Neural progenitor cell (in vitro differentiated cells): Measurements from ENCODE around the gene NUBPL. TPM values are rescaled to one million over a fixed set of nuclear protein-coding genes. Genes with fewer than 3 reads are reported as not detected.
"Not testable (repeated sequence)": the region's sequence is repeated elsewhere in the genome, so short reads cannot be mapped to it uniquely, and the experiment has no call there.

Source experiments
- DNase-seq: peaks from one replicate; pipeline ENCODE4 v3.0.0-alpha.2; 2016; ENCODE audit warnings: low spot score
- H2AFZ ChIP-seq: fragments of 200-600 bp; sonication (generic); replicated peaks from 2 replicates; pipeline ENCODE4 v1.6.1; 2016; ENCODE audit warnings: antibody characterized with exemption
- H3F3A ChIP-seq: fragments of 200-600 bp; sonication (generic); 2 replicates; pipeline ENCODE4 v1.6.1; 2016; ENCODE audit warnings: antibody characterized with exemption, low read depth
- H3K27ac ChIP-seq: fragments of 200-600 bp; sonication (generic); 2 replicates; pipeline ENCODE4 v1.5.1; 2016; ENCODE audit warnings: mild to moderate bottlenecking
- H3K27me3 ChIP-seq: fragments of 200-600 bp; sonication (generic); 2 replicates; pipeline ENCODE4 v1.6.1; 2016; ENCODE audit warnings: mild to moderate bottlenecking, moderate library complexity
- H3K36me3 ChIP-seq: fragments of 200-600 bp; sonication (generic); 2 replicates; pipeline ENCODE4 v1.5.1; 2016
- H3K4me1 ChIP-seq: fragments of 200-600 bp; sonication (generic); 2 replicates; pipeline ENCODE4 v1.6.1; 2016; ENCODE audit warnings: mixed run types
- H3K4me2 ChIP-seq: fragments of 200-600 bp; sonication (generic); 2 replicates; pipeline ENCODE4 v1.6.1; 2016
- H3K4me3 ChIP-seq: fragments of 200-600 bp; sonication (generic); 2 replicates; pipeline ENCODE4 v1.5.1; 2016
- H3K79me2 ChIP-seq: fragments of 200-600 bp; sonication (generic); 2 replicates; pipeline ENCODE4 v1.6.1; 2016; ENCODE audit warnings: low read depth
- H3K9ac ChIP-seq: fragments of 200-600 bp; sonication (generic); 2 replicates; pipeline ENCODE4 v1.6.1; 2016
- H3K9me3 ChIP-seq: fragments of 200-600 bp; sonication (generic); 2 replicates; pipeline ENCODE4 v1.5.1; 2016; ENCODE audit warnings: low read depth
- H4K20me1 ChIP-seq: fragments of 200-600 bp; sonication (generic); 2 replicates; pipeline ENCODE4 v1.6.1; 2016; ENCODE audit warnings: low read depth
- H3K27ac Mint-ChIP-seq: 3 replicates; pipeline ENCODE4 v1.8.0; 2021; ENCODE audit warnings: mixed read lengths
- H3K27me3 Mint-ChIP-seq: 2 replicates; pipeline ENCODE4 v1.8.0; 2022; ENCODE audit warnings: low read depth, mild to moderate bottlenecking, inconsistent platforms, moderate library complexity, mixed read lengths; ENCODE audit not compliant: insufficient read depth
- H3K36me3 Mint-ChIP-seq: 3 replicates; pipeline ENCODE4 v1.8.0; 2021; ENCODE audit warnings: mixed read lengths
- H3K4me1 Mint-ChIP-seq: 3 replicates; pipeline ENCODE4 v1.8.0; 2021; ENCODE audit warnings: mixed read lengths
- H3K4me3 Mint-ChIP-seq: 3 replicates; pipeline ENCODE4 v1.8.0; 2021; ENCODE audit warnings: mild to moderate bottlenecking, moderate library complexity, mixed read lengths
- H3K9me3 Mint-ChIP-seq: 3 replicates; pipeline ENCODE4 v1.8.0; 2020; ENCODE audit warnings: mixed read lengths
- EZH2 ChIP-seq: fragments of 200-600 bp; sonication (generic); IDR thresholded peaks from 2 replicates; pipeline ENCODE4 v1.6.1; 2017; ENCODE audit warnings: antibody characterized with exemption, mild to moderate bottlenecking, moderate library complexity
- EZH2phosphoT487 ChIP-seq: fragments of 200-600 bp; sonication (generic); IDR thresholded peaks from 2 replicates; pipeline ENCODE4 v1.6.1; 2017; ENCODE audit warnings: antibody characterized with exemption
- total RNA-seq: library from RNA; depleted of rRNA; stranded (reverse); fragments of >200 nt; gene quantifications from 2 replicates; pipeline ENCODE4 v1.2.3, GENCODE V29; 2015; ENCODE audit warnings: low replicate concordance
- TF ChIP-seq, protein P1 (sequence below): fragments of 200-600 bp; sonication (generic); IDR thresholded peaks from 2 replicates; pipeline ENCODE4 v1.5.1; 2017; ENCODE audit warnings: antibody characterized with exemption, mild to moderate bottlenecking

The NUBPL gene
- total RNA-seq, 1 donor from 2014 or later: 29.3 TPM

DNA sequence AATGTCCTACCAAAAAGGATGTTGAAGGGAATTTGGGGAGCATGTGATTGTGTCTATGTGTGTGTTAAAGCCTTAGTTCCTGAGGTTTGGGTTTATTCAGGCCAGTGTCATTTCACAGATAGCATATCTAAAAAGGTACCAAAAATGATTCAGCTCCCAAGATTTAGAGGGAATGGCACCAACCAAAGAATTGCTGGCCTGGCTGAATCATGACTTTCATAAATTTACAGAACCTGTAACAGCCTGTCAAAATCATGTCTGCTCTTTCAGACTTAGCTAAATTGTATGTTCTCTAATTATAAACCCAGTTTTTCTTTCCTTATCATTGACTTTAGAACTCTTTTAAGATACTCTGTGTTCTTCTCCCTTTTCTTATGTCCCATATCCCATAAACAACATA lies 231.5 kb downstream of the NUBPL start:
- no peak overlapping the region for H2AFZ ChIP-seq
- Mint-ChIP-seq H3K27me3 (no peaks in the 10 kb centered on the region), H3K36me3 (no peaks in the 10 kb centered on the region), H3K27ac (no peak overlapping the region), H3K4me1 (no peaks in the 10 kb centered on the region), H3K9me3 (peaks cover 4% of the 10 kb centered on the region), H3K4me3 (no peak overlapping the region)
- no peaks in the 10 kb centered on the region for H3K79me2 ChIP-seq
- no peaks in the 10 kb centered on the region for H3K9me3 ChIP-seq
- no peaks in the 10 kb centered on the region for H3F3A ChIP-seq
- H3K4me3 ChIP-seq: no peak overlapping the region
- no peak overlapping the region for H3K4me2 ChIP-seq
- no peaks in the 10 kb centered on the region for H4K20me1 ChIP-seq
- no peak overlapping the region for H3K27ac ChIP-seq
- no peak for DNase-seq
- TF ChIP-seq EZH2 (no peak), EZH2phosphoT487 (no peak)
- TF ChIP-seq, protein P1, sequence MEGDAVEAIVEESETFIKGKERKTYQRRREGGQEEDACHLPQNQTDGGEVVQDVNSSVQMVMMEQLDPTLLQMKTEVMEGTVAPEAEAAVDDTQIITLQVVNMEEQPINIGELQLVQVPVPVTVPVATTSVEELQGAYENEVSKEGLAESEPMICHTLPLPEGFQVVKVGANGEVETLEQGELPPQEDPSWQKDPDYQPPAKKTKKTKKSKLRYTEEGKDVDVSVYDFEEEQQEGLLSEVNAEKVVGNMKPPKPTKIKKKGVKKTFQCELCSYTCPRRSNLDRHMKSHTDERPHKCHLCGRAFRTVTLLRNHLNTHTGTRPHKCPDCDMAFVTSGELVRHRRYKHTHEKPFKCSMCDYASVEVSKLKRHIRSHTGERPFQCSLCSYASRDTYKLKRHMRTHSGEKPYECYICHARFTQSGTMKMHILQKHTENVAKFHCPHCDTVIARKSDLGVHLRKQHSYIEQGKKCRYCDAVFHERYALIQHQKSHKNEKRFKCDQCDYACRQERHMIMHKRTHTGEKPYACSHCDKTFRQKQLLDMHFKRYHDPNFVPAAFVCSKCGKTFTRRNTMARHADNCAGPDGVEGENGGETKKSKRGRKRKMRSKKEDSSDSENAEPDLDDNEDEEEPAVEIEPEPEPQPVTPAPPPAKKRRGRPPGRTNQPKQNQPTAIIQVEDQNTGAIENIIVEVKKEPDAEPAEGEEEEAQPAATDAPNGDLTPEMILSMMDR: no peak
- H3K27me3 ChIP-seq: no peaks in the 10 kb centered on the region
- no peaks in the 10 kb centered on the region for H3K4me1 ChIP-seq
- H3K36me3 ChIP-seq: no peaks in the 10 kb centered on the region
- H3K9ac ChIP-seq: no peak overlapping the region

GRCh38 chr14:31797946-31798345 lies 236.7 kb downstream of the NUBPL start:
- H2AFZ ChIP-seq, H3K9me3 ChIP-seq, H3K27me3 ChIP-seq, H3K4me1 ChIP-seq, DNase-seq, H3K79me2 ChIP-seq, H3K27ac Mint-ChIP-seq, H3K4me3 Mint-ChIP-seq, H3K9ac ChIP-seq, H3K4me1 Mint-ChIP-seq, H3K27ac ChIP-seq, H3K4me3 ChIP-seq, H3K36me3 Mint-ChIP-seq, H3K27me3 Mint-ChIP-seq, H3K4me2 ChIP-seq, H3K9me3 Mint-ChIP-seq, H3K36me3 ChIP-seq, H3F3A ChIP-seq, H4K20me1 ChIP-seq: not testable (repeated sequence)

DNA sequence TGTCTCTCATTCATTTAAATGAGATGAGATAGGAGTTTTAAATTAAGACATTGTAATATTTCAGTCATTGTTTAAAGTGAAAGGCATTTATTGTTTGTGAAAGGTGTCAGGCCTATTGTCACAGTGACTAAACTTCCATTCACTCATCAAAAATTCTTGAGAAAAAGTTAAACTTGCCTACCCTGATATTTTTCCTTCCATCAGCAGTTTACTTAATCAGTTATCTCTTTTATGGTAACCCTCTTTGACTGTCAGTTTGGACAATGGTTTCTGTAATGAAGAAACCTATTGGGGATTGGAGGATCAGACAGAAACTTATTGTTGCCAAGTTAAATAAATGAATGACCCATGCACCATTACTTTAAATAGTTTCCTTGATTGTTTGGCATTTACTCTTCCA lies 241.6 kb downstream of the NUBPL start:
- no peaks in the 10 kb centered on the region for H3K4me1 ChIP-seq
- no peak overlapping the region for H2AFZ ChIP-seq
- no peak for TF ChIP-seq EZH2phosphoT487
- TF ChIP-seq, protein P1: no peak
- TF ChIP-seq EZH2: no peak
- H3K36me3 Mint-ChIP-seq: peaks cover 2% of the 10 kb centered on the region
- H3K9ac ChIP-seq: no peak overlapping the region
- H3F3A ChIP-seq: no peaks in the 10 kb centered on the region
- H3K79me2 ChIP-seq: no peaks in the 10 kb centered on the region
- H3K4me3 Mint-ChIP-seq: no peak overlapping the region
- H3K27ac ChIP-seq: no peak overlapping the region
- H4K20me1 ChIP-seq: no peaks in the 10 kb centered on the region
- H3K4me3 ChIP-seq: no peak overlapping the region
- H3K9me3 ChIP-seq: no peaks in the 10 kb centered on the region
- no peaks in the 10 kb centered on the region for H3K36me3 ChIP-seq
- no peaks in the 10 kb centered on the region for H3K4me1 Mint-ChIP-seq
- no peak overlapping the region for H3K27ac Mint-ChIP-seq
- H3K4me2 ChIP-seq: no peak overlapping the region
- no peaks in the 10 kb centered on the region for H3K27me3 ChIP-seq
- DNase-seq: no peak
- no peaks in the 10 kb centered on the region for H3K27me3 Mint-ChIP-seq
- H3K9me3 Mint-ChIP-seq: peaks cover 3% of the 10 kb centered on the region

- H3K4me2 ChIP-seq: no peak overlapping the region
- Mint-ChIP-seq H3K27ac (no peak overlapping the region), H3K27me3 (no peaks in the 10 kb centered on the region), H3K4me3 (no peak overlapping the region), H3K36me3 (no peaks in the 10 kb centered on the region), H3K9me3 (peaks cover 11% of the 10 kb centered on the region), H3K4me1 (no peaks in the 10 kb centered on the region)
- H3K9me3 ChIP-seq: no peaks in the 10 kb centered on the region
- no peak for TF ChIP-seq EZH2phosphoT487
- no peak for TF ChIP-seq EZH2
- TF ChIP-seq, protein P1: no peak
- no peaks in the 10 kb centered on the region for H4K20me1 ChIP-seq
- H3K4me3 ChIP-seq: no peak overlapping the region
- H2AFZ ChIP-seq: no peak overlapping the region
- H3K27ac ChIP-seq: no peak overlapping the region
- no peak for DNase-seq
- H3K27me3 ChIP-seq: no peaks in the 10 kb centered on the region
- no peak overlapping the region for H3K9ac ChIP-seq
- H3F3A ChIP-seq: no peaks in the 10 kb centered on the region
- no peaks in the 10 kb centered on the region for H3K36me3 ChIP-seq
- no peaks in the 10 kb centered on the region for H3K79me2 ChIP-seq
- no peaks in the 10 kb centered on the region for H3K4me1 ChIP-seq
Observed at GRCh38 chr14:31806249-31806648, 245.0 kb downstream of the NUBPL start.

DNA sequence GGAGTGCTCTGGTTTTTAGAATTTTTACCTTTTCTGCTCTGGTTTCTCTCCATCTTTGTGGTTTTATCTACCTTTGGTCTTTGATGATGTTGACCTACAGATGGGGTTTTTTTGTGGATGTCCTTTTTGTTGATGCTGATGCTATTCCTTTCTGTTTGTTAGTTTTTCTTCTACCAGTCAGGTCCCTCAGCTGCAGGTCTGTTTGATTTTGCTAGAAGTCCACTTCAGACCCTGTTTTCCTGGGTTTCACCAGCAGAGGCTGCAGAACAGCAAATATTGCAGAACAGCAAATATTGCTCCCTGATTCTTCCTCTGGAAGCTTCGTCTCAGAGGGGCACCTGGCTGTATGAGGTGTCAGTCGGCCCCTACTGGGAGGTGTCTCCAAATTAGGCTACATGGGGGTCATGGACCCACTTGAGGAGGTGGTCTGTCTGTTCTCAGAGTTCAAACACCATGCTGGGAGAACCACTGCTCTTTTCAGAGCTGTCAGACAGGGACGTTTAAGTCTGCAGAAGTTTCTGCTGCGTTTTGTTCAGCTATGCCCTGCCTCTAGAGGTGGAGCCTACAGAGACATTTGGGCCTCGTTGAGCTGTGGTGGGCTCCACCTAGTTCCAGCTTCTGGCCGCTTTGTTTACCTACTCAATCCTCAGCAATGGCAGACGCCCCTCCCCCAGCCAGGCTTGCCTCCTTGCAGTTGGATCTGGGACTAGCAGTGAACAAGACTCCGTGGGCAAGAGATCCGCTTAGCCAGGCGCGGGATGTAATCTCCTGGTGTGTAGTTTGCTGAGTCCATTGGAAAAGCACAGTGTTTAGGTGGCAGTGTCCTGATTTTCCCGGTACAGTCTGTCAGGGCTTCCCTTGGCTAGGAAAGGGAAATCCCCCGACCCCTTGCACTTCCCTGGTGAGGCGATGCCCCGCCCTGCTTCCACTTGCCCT lies 250.8 kb downstream of the NUBPL start:
- not testable (repeated sequence) for H3K36me3 Mint-ChIP-seq, H3K27me3 Mint-ChIP-seq

More for the DNA sequence above, 250.8 kb downstream of the NUBPL start:
- not testable (repeated sequence) for H3K4me1 ChIP-seq, H3K4me2 ChIP-seq, H3K9me3 ChIP-seq, H3K27me3 ChIP-seq, H2AFZ ChIP-seq, DNase-seq, H3K4me3 ChIP-seq, H3K79me2 ChIP-seq, H3K27ac ChIP-seq, H3K9ac ChIP-seq, H3K4me1 Mint-ChIP-seq, H3K27ac Mint-ChIP-seq, H4K20me1 ChIP-seq, H3K4me3 Mint-ChIP-seq, H3F3A ChIP-seq, H3K36me3 ChIP-seq
- H3K9me3 Mint-ChIP-seq: peaks cover 31% of the 10 kb centered on the region
